Endothelial cell of umbilical vein (primary cell): ENCODE measurements around the gene ANKRD13B.

Source experiments
- EZH2 ChIP-seq: IDR thresholded peaks from 2 replicates; pipeline ENCODE4 v1.6.1; 2012; ENCODE audit warnings: borderline replicate concordance, low read depth, mild to moderate bottlenecking, moderate library complexity, low read length, inconsistent platforms; ENCODE audit not compliant: severe bottlenecking
- FOS ChIP-seq: IDR thresholded peaks from 2 replicates; pipeline ENCODE4 v1.6.1; 2011; ENCODE audit warnings: mild to moderate bottlenecking, low read length, moderate library complexity, borderline replicate concordance; ENCODE audit not compliant: insufficient read depth
- MYC ChIP-seq: IDR thresholded peaks from one replicate; pipeline ENCODE4 v1.6.1; 2011; ENCODE audit warnings: mild to moderate bottlenecking, low read depth, low read length
- POLR2A ChIP-seq: IDR thresholded peaks from 2 replicates; pipeline ENCODE4 v1.6.1; 2012; ENCODE audit warnings: low read depth, mild to moderate bottlenecking, control low read depth, low read length
- POLR2AphosphoS5 ChIP-seq: IDR thresholded peaks from 2 replicates; pipeline ENCODE4 v1.6.1; 2012; ENCODE audit warnings: low read depth, mild to moderate bottlenecking, control low read depth, low read length, moderate library complexity; ENCODE audit not compliant: insufficient read depth
- TF ChIP-seq, protein P1 (sequence below), 2 donors: IDR thresholded peaks; 1 replicate in 1 of 2; 2 replicates in 1 of 2; pipeline ENCODE4 v1.5.1; 2011; ENCODE audit warnings: low read length in 2 of 2, mild to moderate bottlenecking in 2 of 2, moderate library complexity in 2 of 2, control low read depth in 1 of 2, inconsistent platforms in 1 of 2, low read depth in 1 of 2; ENCODE audit not compliant: insufficient read depth in 1 of 2; ENCODE audit errors: extremely low read depth in 1 of 2
- TF ChIP-seq, protein P2 (sequence below): IDR thresholded peaks from 2 replicates; pipeline ENCODE4 v1.6.1; 2011; ENCODE audit not compliant: insufficient read depth, insufficient read length

DNA sequence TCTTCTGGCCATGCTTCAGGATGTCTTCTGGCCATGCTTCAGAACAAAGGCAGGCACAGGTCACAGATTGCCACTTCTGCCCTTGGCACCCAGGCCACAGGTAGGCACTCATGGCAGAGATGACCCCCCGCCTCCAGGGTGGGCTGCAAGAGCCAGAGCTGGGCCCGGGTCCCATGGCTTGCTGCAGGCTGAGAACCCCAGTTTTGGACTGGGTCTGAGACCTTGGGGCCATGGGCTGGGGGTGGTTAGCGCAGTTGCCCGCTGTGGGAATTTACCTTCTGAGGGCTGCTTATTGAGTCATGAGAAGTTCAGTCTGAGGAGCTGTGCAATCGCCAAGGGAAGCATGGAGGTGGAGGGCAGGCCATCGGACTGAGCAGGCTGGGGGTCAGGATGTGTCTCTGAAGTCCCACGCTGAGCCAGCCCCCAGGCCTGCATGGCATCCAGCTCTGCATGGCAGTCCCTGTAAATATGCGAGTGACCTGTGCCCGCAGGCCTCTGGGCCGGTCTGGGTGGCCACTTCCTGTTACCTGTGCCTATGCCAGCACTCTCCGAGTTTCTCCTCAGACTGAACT, 1.7 kb downstream of the ANKRD13B start:
- TF ChIP-seq, protein P1, sequence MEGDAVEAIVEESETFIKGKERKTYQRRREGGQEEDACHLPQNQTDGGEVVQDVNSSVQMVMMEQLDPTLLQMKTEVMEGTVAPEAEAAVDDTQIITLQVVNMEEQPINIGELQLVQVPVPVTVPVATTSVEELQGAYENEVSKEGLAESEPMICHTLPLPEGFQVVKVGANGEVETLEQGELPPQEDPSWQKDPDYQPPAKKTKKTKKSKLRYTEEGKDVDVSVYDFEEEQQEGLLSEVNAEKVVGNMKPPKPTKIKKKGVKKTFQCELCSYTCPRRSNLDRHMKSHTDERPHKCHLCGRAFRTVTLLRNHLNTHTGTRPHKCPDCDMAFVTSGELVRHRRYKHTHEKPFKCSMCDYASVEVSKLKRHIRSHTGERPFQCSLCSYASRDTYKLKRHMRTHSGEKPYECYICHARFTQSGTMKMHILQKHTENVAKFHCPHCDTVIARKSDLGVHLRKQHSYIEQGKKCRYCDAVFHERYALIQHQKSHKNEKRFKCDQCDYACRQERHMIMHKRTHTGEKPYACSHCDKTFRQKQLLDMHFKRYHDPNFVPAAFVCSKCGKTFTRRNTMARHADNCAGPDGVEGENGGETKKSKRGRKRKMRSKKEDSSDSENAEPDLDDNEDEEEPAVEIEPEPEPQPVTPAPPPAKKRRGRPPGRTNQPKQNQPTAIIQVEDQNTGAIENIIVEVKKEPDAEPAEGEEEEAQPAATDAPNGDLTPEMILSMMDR (IDR thresholded peaks at IDR 0.05; ENCODE audit: extremely low read depth in 1 of 2, insufficient read depth in 1 of 2, low read depth in 1 of 2, low read length in 2 of 2), result no peak
- TF ChIP-seq POLR2A, result no peak
- no peak for TF ChIP-seq EZH2
- TF ChIP-seq, protein P2, sequence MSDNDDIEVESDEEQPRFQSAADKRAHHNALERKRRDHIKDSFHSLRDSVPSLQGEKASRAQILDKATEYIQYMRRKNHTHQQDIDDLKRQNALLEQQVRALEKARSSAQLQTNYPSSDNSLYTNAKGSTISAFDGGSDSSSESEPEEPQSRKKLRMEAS, result no peak
- TF ChIP-seq POLR2AphosphoS5, result no peak
- no peak for TF ChIP-seq MYC
- no peak for TF ChIP-seq FOS
